GM23338 (cell line): ENCODE measurements around the gene SERP2. TPM values are rescaled to one million over a fixed set of nuclear protein-coding genes. Genes with fewer than 3 reads are reported as not detected.

Experiments used
- EZH2 ChIP-seq: fragments of 200-600 bp; sonication (generic); IDR thresholded peaks from one replicate; pipeline ENCODE4 v1.8.0; 2017; ENCODE audit warnings: antibody characterized with exemption, mild to moderate bottlenecking, low read depth; ENCODE audit not compliant: unreplicated experiment
- EZH2phosphoT487 ChIP-seq: fragments of 200-600 bp; sonication (generic); IDR thresholded peaks from one replicate; pipeline ENCODE4 v1.8.1; 2018; ENCODE audit warnings: antibody characterized with exemption; ENCODE audit not compliant: unreplicated experiment
- JUNB ChIP-seq: IDR thresholded peaks from one replicate; pipeline ENCODE4 v1.6.1; 2016; ENCODE audit warnings: antibody characterized with exemption; ENCODE audit not compliant: unreplicated experiment
- STAT1 ChIP-seq: IDR thresholded peaks from one replicate; pipeline ENCODE4 v1.6.1; 2016; ENCODE audit warnings: antibody characterized with exemption; ENCODE audit not compliant: unreplicated experiment
- ZNF114 ChIP-seq: fragments of 250-450 bp; sonication (Bioruptor Pico); IDR thresholded peaks from 2 replicates; pipeline ENCODE4 v1.5.0; 2020; ENCODE audit warnings: mild to moderate bottlenecking, moderate library complexity
- polyA plus RNA-seq: library from polyadenylated mRNA; unstranded; fragments of >200 nt; fragmentation: Nextera tagmentation; extraction: Ambion mirVana; gene quantifications from 2 replicates; pipeline ENCODE4 v1.2.1, GENCODE V29; 2016
- total RNA-seq: library from RNA; depleted of rRNA; stranded (reverse); fragments of >200 nt; shearing (Covaris generic); gene quantifications from 2 replicates; pipeline ENCODE4 v1.2.3, GENCODE V29; 2014
- TF ChIP-seq, protein P1 (sequence below): fragments of 250-450 bp; sonication (Bioruptor Pico); IDR thresholded peaks from 2 replicates; pipeline ENCODE4 v1.5.0; 2020; ENCODE audit warnings: mild to moderate bottlenecking, moderate library complexity
- TF ChIP-seq, protein P2 (sequence below), 2 experiments: fragments of 200-600 bp in 1 of 2; sonication (generic) in 1 of 2; conservative IDR thresholded peaks; 2 replicates each; pipeline versions ENCODE4 v1.5.1 to v1.6.1; 2016 to 2017; ENCODE audit warnings: antibody characterized with exemption in 2 of 2, low read depth in 2 of 2, mild to moderate bottlenecking in 2 of 2, moderate library complexity in 1 of 2
- TF ChIP-seq, protein P3 (sequence below): IDR thresholded peaks from 2 replicates; pipeline ENCODE4 v1.6.1; 2016; ENCODE audit warnings: antibody characterized with exemption

Gene SERP2
- total and polyA plus RNA-seq, 2 experiments from 2014 or later: 0.59 to 3.4 TPM

DNA sequence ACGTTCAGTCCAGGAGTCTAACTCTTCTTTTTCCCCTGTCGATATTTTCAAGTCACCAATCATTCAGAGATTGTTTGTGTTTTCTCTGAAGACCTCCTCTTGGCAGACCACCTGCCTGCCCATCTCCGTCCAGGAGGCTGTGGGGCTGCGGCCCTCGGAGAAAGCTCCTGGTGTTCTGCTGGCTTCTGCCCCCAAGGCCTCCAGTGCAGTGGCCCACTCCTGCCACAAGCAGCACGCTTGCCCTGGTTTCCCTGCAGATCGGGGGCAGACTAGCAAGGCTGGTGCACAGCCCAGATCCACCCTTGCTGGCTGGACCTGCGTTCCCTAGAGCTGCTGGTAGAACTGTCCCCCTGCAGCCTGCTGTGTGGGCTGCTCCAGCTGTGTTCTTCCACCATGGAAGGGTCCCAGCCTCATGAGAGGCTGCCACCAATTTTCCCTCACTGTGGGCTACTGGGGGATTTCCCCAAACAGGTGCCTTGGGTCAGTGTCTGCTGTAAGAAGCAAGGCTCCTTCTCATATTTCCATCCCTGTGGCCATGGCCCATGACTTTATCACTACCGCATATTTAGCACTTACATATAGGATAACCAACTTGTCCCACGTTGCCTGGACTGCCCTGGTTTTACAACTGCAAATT lies 43.6 kb upstream of the SERP2 start (continued):
- TF ChIP-seq, protein P1, sequence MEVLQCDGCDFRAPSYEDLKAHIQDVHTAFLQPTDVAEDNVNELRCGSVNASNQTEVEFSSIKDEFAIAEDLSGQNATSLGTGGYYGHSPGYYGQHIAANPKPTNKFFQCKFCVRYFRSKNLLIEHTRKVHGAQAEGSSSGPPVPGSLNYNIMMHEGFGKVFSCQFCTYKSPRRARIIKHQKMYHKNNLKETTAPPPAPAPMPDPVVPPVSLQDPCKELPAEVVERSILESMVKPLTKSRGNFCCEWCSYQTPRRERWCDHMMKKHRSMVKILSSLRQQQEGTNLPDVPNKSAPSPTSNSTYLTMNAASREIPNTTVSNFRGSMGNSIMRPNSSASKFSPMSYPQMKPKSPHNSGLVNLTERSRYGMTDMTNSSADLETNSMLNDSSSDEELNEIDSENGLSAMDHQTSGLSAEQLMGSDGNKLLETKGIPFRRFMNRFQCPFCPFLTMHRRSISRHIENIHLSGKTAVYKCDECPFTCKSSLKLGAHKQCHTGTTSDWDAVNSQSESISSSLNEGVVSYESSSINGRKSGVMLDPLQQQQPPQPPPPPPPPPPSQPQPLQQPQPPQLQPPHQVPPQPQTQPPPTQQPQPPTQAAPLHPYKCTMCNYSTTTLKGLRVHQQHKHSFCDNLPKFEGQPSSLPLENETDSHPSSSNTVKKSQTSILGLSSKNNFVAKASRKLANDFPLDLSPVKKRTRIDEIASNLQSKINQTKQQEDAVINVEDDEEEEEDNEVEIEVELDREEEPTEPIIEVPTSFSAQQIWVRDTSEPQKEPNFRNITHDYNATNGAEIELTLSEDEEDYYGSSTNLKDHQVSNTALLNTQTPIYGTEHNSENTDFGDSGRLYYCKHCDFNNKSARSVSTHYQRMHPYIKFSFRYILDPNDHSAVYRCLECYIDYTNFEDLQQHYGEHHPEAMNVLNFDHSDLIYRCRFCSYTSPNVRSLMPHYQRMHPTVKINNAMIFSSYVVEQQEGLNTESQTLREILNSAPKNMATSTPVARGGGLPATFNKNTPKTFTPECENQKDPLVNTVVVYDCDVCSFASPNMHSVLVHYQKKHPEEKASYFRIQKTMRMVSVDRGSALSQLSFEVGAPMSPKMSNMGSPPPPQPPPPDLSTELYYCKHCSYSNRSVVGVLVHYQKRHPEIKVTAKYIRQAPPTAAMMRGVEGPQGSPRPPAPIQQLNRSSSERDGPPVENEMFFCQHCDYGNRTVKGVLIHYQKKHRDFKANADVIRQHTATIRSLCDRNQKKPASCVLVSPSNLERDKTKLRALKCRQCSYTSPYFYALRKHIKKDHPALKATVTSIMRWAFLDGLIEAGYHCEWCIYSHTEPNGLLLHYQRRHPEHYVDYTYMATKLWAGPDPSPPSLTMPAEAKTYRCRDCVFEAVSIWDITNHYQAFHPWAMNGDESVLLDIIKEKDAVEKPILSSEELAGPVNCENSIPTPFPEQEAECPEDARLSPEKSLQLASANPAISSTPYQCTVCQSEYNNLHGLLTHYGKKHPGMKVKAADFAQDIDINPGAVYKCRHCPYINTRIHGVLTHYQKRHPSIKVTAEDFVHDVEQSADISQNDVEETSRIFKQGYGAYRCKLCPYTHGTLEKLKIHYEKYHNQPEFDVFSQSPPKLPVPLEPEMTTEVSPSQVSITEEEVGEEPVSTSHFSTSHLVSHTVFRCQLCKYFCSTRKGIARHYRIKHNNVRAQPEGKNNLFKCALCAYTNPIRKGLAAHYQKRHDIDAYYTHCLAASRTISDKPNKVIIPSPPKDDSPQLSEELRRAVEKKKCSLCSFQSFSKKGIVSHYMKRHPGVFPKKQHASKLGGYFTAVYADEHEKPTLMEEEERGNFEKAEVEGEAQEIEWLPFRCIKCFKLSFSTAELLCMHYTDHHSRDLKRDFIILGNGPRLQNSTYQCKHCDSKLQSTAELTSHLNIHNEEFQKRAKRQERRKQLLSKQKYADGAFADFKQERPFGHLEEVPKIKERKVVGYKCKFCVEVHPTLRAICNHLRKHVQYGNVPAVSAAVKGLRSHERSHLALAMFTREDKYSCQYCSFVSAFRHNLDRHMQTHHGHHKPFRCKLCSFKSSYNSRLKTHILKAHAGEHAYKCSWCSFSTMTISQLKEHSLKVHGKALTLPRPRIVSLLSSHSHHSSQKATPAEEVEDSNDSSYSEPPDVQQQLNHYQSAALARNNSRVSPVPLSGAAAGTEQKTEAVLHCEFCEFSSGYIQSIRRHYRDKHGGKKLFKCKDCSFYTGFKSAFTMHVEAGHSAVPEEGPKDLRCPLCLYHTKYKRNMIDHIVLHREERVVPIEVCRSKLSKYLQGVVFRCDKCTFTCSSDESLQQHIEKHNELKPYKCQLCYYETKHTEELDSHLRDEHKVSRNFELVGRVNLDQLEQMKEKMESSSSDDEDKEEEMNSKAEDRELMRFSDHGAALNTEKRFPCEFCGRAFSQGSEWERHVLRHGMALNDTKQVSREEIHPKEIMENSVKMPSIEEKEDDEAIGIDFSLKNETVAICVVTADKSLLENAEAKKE (CRISPR knock-in tag): no peak
- TF ChIP-seq EZH2phosphoT487 (no peak), EZH2 (no peak), ZNF114 (CRISPR knock-in tag) (no peak), JUNB (no peak), STAT1 (no peak)
- TF ChIP-seq, protein P2, sequence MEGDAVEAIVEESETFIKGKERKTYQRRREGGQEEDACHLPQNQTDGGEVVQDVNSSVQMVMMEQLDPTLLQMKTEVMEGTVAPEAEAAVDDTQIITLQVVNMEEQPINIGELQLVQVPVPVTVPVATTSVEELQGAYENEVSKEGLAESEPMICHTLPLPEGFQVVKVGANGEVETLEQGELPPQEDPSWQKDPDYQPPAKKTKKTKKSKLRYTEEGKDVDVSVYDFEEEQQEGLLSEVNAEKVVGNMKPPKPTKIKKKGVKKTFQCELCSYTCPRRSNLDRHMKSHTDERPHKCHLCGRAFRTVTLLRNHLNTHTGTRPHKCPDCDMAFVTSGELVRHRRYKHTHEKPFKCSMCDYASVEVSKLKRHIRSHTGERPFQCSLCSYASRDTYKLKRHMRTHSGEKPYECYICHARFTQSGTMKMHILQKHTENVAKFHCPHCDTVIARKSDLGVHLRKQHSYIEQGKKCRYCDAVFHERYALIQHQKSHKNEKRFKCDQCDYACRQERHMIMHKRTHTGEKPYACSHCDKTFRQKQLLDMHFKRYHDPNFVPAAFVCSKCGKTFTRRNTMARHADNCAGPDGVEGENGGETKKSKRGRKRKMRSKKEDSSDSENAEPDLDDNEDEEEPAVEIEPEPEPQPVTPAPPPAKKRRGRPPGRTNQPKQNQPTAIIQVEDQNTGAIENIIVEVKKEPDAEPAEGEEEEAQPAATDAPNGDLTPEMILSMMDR (conservative IDR thresholded peaks at IDR 0.05; ENCODE audit: low read depth in 2 of 2): no peak
- TF ChIP-seq, protein P3, sequence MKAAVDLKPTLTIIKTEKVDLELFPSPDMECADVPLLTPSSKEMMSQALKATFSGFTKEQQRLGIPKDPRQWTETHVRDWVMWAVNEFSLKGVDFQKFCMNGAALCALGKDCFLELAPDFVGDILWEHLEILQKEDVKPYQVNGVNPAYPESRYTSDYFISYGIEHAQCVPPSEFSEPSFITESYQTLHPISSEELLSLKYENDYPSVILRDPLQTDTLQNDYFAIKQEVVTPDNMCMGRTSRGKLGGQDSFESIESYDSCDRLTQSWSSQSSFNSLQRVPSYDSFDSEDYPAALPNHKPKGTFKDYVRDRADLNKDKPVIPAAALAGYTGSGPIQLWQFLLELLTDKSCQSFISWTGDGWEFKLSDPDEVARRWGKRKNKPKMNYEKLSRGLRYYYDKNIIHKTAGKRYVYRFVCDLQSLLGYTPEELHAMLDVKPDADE: no peak
